ENCODE measurements around the gene MGLL.

MGLL gene

GRCh38 chr3:127675651-127676391, 146.5 kb downstream of the MGLL start:
- ChIA-PET POLR2A (ENCODE audit: low non-redundant PET) (interaction anchor here (0.7 kb wide), 1 partner anchor 141 kb away, joined by 6 read pairs; no protein-coding TSS in a partner anchor), CTCF (no interaction called here)
- TF ChIP-seq CTCF (conservative IDR thresholded peaks at IDR 0.05; ENCODE audit: low read depth), result no peak
- peak overlapping the region; percentile 21; the same call in 1 of the 2 replicates for H3K27ac ChIP-seq
- no peak for DNase-seq (ENCODE audit: low spot score)

- ChIA-PET CTCF (no interaction called here), POLR2A (ENCODE audit: low non-redundant PET) (interaction anchor here (0.6 kb wide), 1 partner anchor 53 kb away, joined by 3 read pairs; no protein-coding TSS in a partner anchor)
- H3K27ac ChIP-seq, result peak overlapping the region; percentile 83; the same call in 1 of the 2 replicates
- TF ChIP-seq CTCF (conservative IDR thresholded peaks at IDR 0.05; ENCODE audit: low read depth), result no peak
- no peak for DNase-seq (ENCODE audit: low spot score)
These were observed 147.5 kb downstream of the MGLL start for GRCh38 chr3:127674790-127675189.

- peak overlapping the region; percentile 83 for H3K27ac ChIP-seq
- no peak for DNase-seq (ENCODE audit: low spot score)
- POLR2A ChIA-PET (ENCODE audit: low non-redundant PET), result interaction anchor here (0.6 kb wide), 1 partner anchor 52 kb away, joined by 3 read pairs; no protein-coding TSS in a partner anchor
- TF ChIP-seq CTCF (conservative IDR thresholded peaks at IDR 0.05; ENCODE audit: low read depth), result no peak
- CTCF ChIA-PET, result no interaction called here
These were observed 148.1 kb downstream of the MGLL start for GRCh38 chr3:127674101-127674721.

DNA sequence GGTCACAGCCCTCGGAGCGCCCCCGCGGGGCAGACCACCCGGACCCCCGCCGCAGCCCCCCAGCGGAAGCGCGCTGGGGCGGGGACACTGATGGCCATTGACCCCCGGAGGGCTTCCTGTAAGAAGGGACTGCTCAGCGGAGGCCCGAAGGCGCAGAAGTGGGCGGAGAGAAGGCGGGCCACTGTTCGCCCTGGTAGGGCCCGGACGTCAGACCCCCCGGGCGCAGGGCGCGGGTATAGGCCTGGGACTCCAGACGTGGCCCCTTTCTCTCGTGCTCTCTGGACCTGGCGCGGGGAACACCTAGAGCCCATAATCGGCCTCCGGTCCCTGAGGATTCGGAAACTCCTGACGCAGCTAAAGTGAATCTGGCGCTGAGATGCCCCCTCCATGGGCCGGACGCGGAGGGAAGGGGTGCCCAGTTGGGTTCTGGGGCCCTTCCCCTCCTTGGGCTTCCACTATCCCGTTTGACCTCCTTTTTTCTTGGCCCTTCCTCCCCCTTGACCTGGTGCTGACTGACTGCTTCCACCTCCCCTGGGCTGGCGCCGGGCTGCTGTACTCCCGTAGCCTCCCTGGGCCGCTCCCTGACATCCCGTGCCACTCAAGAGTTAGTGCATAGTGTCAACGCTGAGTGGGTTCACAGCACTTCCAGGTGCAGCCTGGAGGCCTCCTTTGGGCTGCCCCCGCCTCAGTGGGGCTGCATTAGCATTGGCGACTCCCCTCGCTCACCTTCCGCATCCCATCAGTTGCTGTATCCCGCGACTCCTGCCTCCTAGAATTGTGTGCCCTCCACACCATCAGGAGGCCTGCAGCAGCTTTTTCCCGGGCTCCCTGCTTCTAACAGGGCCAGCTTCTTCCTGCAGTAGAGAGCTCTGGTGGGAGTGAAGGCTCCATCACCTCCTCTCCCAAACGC, 148.9 kb downstream of the MGLL start:
- CTCF ChIA-PET, result no interaction called here
- POLR2A ChIA-PET (ENCODE audit: low non-redundant PET), result interaction anchor here (0.6 kb wide), 1 partner anchor 83 kb away, joined by 7 read pairs; no protein-coding TSS in a partner anchor
- TF ChIP-seq CTCF (conservative IDR thresholded peaks at IDR 0.05; ENCODE audit: low read depth), result no peak
- no peak for DNase-seq (ENCODE audit: low spot score)
- peak overlapping the region; percentile 83 for H3K27ac ChIP-seq

DNA sequence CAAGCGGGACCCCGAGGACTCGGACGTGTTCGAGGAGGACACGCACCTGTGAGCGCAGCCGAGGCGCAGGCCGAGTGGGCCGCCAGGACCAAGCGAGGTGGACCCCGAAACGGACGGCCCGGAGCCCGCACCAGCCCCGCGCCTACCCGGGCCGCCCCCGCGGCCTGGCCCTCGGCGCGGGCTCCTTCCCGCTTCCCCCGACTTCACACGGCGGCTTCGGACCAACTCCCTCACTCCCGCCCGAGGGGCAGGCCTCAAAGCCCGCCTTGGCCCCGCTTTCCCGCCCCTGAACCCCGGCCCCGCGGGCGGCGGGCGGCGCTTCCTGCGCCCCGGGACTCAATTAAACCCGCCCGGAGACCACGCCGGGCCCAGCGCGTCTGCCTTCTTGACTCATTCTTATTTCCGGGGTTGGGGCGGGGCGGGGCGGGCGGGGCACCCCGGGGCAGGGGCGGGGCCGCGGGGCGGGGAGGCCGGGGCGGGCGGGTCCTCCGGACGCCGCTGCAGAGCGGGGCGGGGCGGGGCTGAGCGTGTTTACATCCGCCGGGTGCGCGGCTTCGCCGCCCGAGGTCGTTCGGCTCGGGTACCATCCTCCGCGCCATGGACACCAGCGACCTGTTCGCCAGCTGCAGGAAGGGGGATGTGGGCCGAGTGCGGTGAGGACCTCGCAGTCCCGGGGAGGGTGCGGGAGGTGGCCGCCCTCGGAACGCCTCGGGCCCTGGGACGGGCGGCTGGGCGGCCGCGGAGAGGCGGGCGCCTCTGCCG, 149.7 kb downstream of the MGLL start, which contains the start of gene ABTB1:
TSS of gene ABTB1 (plus strand) at position 524 of the 762 bp plus-strand sequence. CDS start at position 598, 74 bp downstream.
- no peak for TF ChIP-seq CTCF (conservative IDR thresholded peaks at IDR 0.05; ENCODE audit: low read depth)
- POLR2A ChIA-PET (ENCODE audit: low non-redundant PET), result interaction anchor here (0.6 kb wide), 1 partner anchor 82 kb away, joined by 7 read pairs; no protein-coding TSS in a partner anchor
- peak; percentile 92 for DNase-seq (ENCODE audit: low spot score)
- CTCF ChIA-PET, result no interaction called here
- peak within 1 kb of the TSS; percentile 83 for H3K27ac ChIP-seq

All from RWPE1 (cell line).